PC-9 (cell line): ENCODE measurements around the gene STIMATE.

Experiments used
- EZH2 ChIP-seq: fragments of 200-600 bp; sonication (generic); IDR thresholded peaks from 2 replicates; pipeline ENCODE4 v1.8.0; 2017; ENCODE audit warnings: antibody characterized with exemption, low read depth
- TF ChIP-seq, protein P1 (sequence below): fragments of 200-600 bp; sonication (generic); conservative IDR thresholded peaks from 2 replicates; pipeline ENCODE4 v1.6.1; 2017; ENCODE audit warnings: mixed run types, antibody characterized with exemption, mild to moderate bottlenecking, moderate library complexity

DNA sequence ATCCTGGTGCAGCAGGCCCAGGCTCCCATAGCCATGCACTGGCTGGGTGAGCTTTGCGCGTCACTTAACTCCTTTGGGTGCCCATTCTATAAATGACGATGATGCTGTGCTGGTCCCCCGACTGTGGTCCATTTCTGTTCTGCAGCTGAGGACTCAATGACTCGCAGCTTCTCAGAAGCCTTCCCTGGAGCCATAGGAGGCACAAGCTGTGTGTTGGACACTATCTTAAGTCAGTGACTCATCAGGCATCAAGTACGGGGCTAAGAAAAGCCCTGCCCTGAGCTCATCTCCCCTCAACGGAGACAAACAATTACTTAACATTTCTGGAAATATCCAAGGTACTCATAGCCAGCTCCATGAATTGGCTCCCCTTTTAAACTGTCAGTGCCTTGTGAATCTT lies 48.7 kb downstream of the STIMATE start:
- TF ChIP-seq, protein P1, sequence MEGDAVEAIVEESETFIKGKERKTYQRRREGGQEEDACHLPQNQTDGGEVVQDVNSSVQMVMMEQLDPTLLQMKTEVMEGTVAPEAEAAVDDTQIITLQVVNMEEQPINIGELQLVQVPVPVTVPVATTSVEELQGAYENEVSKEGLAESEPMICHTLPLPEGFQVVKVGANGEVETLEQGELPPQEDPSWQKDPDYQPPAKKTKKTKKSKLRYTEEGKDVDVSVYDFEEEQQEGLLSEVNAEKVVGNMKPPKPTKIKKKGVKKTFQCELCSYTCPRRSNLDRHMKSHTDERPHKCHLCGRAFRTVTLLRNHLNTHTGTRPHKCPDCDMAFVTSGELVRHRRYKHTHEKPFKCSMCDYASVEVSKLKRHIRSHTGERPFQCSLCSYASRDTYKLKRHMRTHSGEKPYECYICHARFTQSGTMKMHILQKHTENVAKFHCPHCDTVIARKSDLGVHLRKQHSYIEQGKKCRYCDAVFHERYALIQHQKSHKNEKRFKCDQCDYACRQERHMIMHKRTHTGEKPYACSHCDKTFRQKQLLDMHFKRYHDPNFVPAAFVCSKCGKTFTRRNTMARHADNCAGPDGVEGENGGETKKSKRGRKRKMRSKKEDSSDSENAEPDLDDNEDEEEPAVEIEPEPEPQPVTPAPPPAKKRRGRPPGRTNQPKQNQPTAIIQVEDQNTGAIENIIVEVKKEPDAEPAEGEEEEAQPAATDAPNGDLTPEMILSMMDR: no peak
- TF ChIP-seq EZH2: no peak
